K562 (cell line): ENCODE measurements around the gene STMN3. TPM values are rescaled to one million over a fixed set of nuclear protein-coding genes. Genes with fewer than 3 reads are reported as not detected.

Source experiments
- CBX8 ChIP-seq: fragments of 200-600 bp; sonication (generic); IDR thresholded peaks from 2 replicates; pipeline ENCODE4 v1.6.1; 2012; ENCODE audit warnings: borderline replicate concordance, mixed run types, low read depth, mild to moderate bottlenecking, moderate library complexity, mixed read lengths, low read length, control low read depth, inconsistent platforms; ENCODE audit not compliant: poor library complexity, severe bottlenecking; ENCODE audit errors: extremely low read depth
- CCAR2 ChIP-seq: fragments of 200-400 bp; formaldehyde crosslinking; IDR thresholded peaks from 2 replicates; pipeline ENCODE4 v1.6.1; 2017; ENCODE audit warnings: mild to moderate bottlenecking, low read depth, low read length
- CREB3 ChIP-seq: fragments of 450-650 bp; conservative IDR thresholded peaks from 2 replicates; pipeline ENCODE4 v1.6.1; 2016; ENCODE audit warnings: missing genetic modification characterization, low read depth, mild to moderate bottlenecking, missing compliant biosample characterization, moderate library complexity
- DPF2 ChIP-seq: fragments of 450-650 bp; IDR thresholded peaks from 2 replicates; pipeline ENCODE4 v1.6.1; 2016
- GTF2B ChIP-seq: IDR thresholded peaks from 2 replicates; pipeline ENCODE4 v1.6.1; 2011; ENCODE audit not compliant: insufficient read length; ENCODE audit errors: extremely low read depth
- HNRNPK ChIP-seq: fragments of 200-400 bp; formaldehyde crosslinking; IDR thresholded peaks from one replicate; pipeline ENCODE4 v1.6.1; 2018; ENCODE audit warnings: mild to moderate bottlenecking, low read depth, low read length; ENCODE audit not compliant: poor library complexity, severe bottlenecking
- KAT7 ChIP-seq: sonication (generic); formaldehyde crosslinking; IDR thresholded peaks from 2 replicates; pipeline ENCODE4 v1.8.0; 2022; ENCODE audit warnings: missing genetic modification reagents, mild to moderate bottlenecking, borderline replicate concordance
- MAFG ChIP-seq: fragments of 450-650 bp; conservative IDR thresholded peaks from 2 replicates; pipeline ENCODE4 v1.6.1; 2016; ENCODE audit warnings: missing genetic modification characterization, missing compliant biosample characterization
- NCOA2 ChIP-seq, 2 experiments: fragments of 450-650 bp; IDR thresholded peaks; 2 replicates each; pipeline ENCODE4 v1.6.1; 2018; ENCODE audit warnings: mild to moderate bottlenecking in 2 of 2, moderate library complexity in 1 of 2; ENCODE audit not compliant: partially characterized antibody in 2 of 2
- PCBP2 ChIP-seq: fragments of 200-400 bp; formaldehyde crosslinking; IDR thresholded peaks from 2 replicates; pipeline ENCODE4 v1.6.1; 2018; ENCODE audit warnings: low read length, low read depth, mild to moderate bottlenecking, moderate library complexity; ENCODE audit not compliant: poor library complexity, severe bottlenecking
- PTRF ChIP-seq: fragments of 450-650 bp; IDR thresholded peaks from 2 replicates; pipeline ENCODE4 v1.6.1; 2016; ENCODE audit warnings: mild to moderate bottlenecking, missing genetic modification characterization, missing compliant biosample characterization
- RBFOX2 ChIP-seq: fragments of 200-400 bp; formaldehyde crosslinking; IDR thresholded peaks from 2 replicates; pipeline ENCODE4 v1.6.1; 2017; ENCODE audit warnings: low read depth, mild to moderate bottlenecking, low read length, moderate library complexity
- RBM22 ChIP-seq: fragments of 200-400 bp; formaldehyde crosslinking; IDR thresholded peaks from 2 replicates; pipeline ENCODE4 v1.6.1; 2018; ENCODE audit warnings: low read length, low read depth; ENCODE audit not compliant: poor library complexity, severe bottlenecking
- RUNX1 ChIP-seq: sonication (generic); IDR thresholded peaks from 2 replicates; pipeline ENCODE4 v1.6.1; 2016; ENCODE audit warnings: antibody characterized with exemption, low read depth
- SIX5 ChIP-seq, 2 experiments: IDR thresholded peaks; 2 replicates each; pipeline ENCODE4 v1.6.1; 2011; ENCODE audit warnings: low read length in 2 of 2, borderline replicate concordance in 1 of 2, low read depth in 1 of 2, mild to moderate bottlenecking in 1 of 2, moderate library complexity in 1 of 2; ENCODE audit not compliant: insufficient read depth in 1 of 2
- SOX6 ChIP-seq: fragments of 450-650 bp; IDR thresholded peaks from 2 replicates; pipeline ENCODE4 v1.6.1; 2014; ENCODE audit warnings: mild to moderate bottlenecking
- SP2 ChIP-seq: IDR thresholded peaks from 2 replicates; pipeline ENCODE4 v1.6.1; 2011; ENCODE audit warnings: mild to moderate bottlenecking, low read depth, low read length, moderate library complexity; ENCODE audit not compliant: poor library complexity, severe bottlenecking; ENCODE audit errors: extremely low read depth
- TAF15 ChIP-seq: fragments of 200-400 bp; formaldehyde crosslinking; IDR thresholded peaks from 2 replicates; pipeline ENCODE4 v1.6.1; 2017; ENCODE audit warnings: mild to moderate bottlenecking, low read depth, low read length, moderate library complexity
- TCF15 ChIP-seq: fragments of 250-450 bp; sonication (Bioruptor Pico); IDR thresholded peaks from 2 replicates; pipeline ENCODE4 v1.8.0; 2022; ENCODE audit warnings: moderate library complexity, mild to moderate bottlenecking, inconsistent platforms
- TCF7 ChIP-seq: sonication (generic); IDR thresholded peaks from 2 replicates; pipeline ENCODE4 v1.6.1; 2016; ENCODE audit warnings: antibody characterized with exemption, borderline replicate concordance
- TFAP4 ChIP-seq: sonication (generic); formaldehyde crosslinking; IDR thresholded peaks from 2 replicates; pipeline ENCODE4 v1.8.0; 2022; ENCODE audit warnings: missing genetic modification reagents, mild to moderate bottlenecking, moderate library complexity, borderline replicate concordance
- ZC3H8 ChIP-seq: fragments of 450-650 bp; IDR thresholded peaks from 2 replicates; pipeline ENCODE4 v1.6.1; 2017
- ZNF23 ChIP-seq: fragments of 250-450 bp; sonication (Bioruptor Pico); IDR thresholded peaks from 2 replicates; pipeline ENCODE4 v1.4.0; 2020; ENCODE audit warnings: mild to moderate bottlenecking
- ZNF253 ChIP-seq: fragments of 250-450 bp; sonication (Bioruptor Pico); conservative IDR thresholded peaks from 2 replicates; pipeline ENCODE4 v1.6.1; 2021; ENCODE audit warnings: mild to moderate bottlenecking
- ZNF274 ChIP-seq: IDR thresholded peaks from 2 replicates; pipeline ENCODE4 v1.6.1; 2011; ENCODE audit warnings: low read depth, mild to moderate bottlenecking, low read length, moderate library complexity, borderline replicate concordance
- polyA plus RNA-seq, 8 experiments: library from polyadenylated mRNA; depleted of rRNA in 4 of 8; stranded (reverse) in 5 of 8; unstranded in 3 of 8; fragments of >200 nt; fragmentation: Nextera tagmentation in 2 of 8; fragmentation: Illumina TruSeq in 1 of 8; extraction: Ambion mirVana in 2 of 8; extraction: Trizol in 1 of 8; gene quantifications; 2 replicates each; pipeline versions ENCODE4 v1.2.1 to v1.2.3, GENCODE V29; 2011 to 2014; ENCODE audit warnings: inconsistent platforms in 1 of 8, missing spikeins in 1 of 8
- total RNA-seq, 7 experiments: library from RNA; depleted of rRNA in 6 of 7; stranded (reverse); fragments of >200 nt in 6 of 7; fragmentation: Illumina TruSeq in 2 of 7; extraction: Trizol in 2 of 7; gene quantifications; 2 replicates each; pipeline versions ENCODE4 v1.2.1 to v1.2.3, GENCODE V29; 2011 to 2021; ENCODE audit warnings: low replicate concordance in 1 of 7

Gene STMN3
- total and polyA plus RNA-seq, 9 of the 15 experiments (the other 6 are each of a cell fraction or from before 2014, with no cell fraction given): 0.70 to 65.6 (median 29.4) TPM

DNA sequence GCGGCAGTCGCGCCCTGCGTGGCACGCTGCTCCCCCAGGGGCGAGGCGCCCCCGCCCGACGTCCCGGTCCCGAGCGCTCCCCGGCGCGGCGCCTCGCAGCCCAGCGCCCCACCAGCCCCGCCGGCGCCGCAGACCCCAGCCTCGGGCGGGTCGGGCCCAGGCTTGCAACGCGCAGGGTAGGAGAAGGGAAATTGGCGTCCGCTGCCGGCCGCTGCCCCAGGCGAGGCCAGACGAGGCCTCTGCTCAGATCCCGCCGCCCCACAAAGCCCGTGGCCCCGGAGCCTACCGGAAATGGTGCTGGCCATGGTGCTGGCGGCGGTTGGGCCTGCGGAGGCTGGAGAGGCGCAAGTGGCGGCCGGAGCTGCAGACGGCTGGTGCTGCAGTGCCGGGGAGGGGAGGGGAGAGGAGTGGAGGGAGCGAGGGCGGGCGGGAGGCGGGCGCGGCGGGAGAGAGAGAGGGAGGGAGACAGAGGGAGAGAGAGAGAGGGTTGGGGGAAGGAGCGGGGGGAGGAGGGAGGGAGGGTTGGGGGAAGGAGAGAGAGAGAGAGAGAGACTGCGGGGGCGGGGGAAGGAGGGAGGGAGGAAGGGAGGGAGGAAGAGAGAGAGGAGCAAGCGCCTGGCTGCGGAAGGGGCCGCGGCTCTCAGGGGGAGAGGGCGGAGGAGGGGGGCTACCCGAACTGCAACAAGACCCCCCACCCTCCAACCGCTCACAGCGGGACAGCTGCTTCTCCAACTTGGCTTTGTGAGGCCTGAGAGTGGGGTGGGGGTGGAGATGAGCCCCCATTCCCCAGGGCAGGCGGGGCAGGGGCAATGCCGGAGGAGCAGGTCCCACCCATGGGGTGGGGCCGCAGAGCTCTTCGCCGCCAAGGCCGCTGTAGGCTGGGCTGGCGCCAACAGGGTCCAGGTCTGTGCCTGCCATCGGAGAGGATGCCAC, at the start of gene STMN3 (continued):
- no peak for TF ChIP-seq CREB3 (tag)
- peak; percentile 66 for TF ChIP-seq RBFOX2
- TF ChIP-seq KAT7: peak; percentile 90; the same call in 1 of the 2 replicates
- TF ChIP-seq SOX6: no peak
- TF ChIP-seq DPF2: peak; percentile 57; the same call in 1 of the 2 replicates
- no peak for TF ChIP-seq TAF15
- no peak for TF ChIP-seq SIX5 (IDR thresholded peaks at IDR 0.05; ENCODE audit: borderline replicate concordance in 1 of 2, insufficient read depth in 1 of 2, low read depth in 1 of 2, low read length in 2 of 2)
- TF ChIP-seq SP2: no peak
- no peak for TF ChIP-seq TCF7
- peak; percentile 56 for TF ChIP-seq HNRNPK
- TF ChIP-seq RBM22: peak; percentile 41
- no peak for TF ChIP-seq ZNF23 (CRISPR knock-in tag)
- TF ChIP-seq TCF15: no peak
- TF ChIP-seq TFAP4: peak; percentile 93
- TF ChIP-seq CBX8: no peak
- TF ChIP-seq GTF2B: no peak
- TF ChIP-seq ZNF274: no peak
- no peak for TF ChIP-seq ZNF253 (CRISPR knock-in tag)
- no peak for TF ChIP-seq PCBP2
- TF ChIP-seq RUNX1: no peak
- TF ChIP-seq CCAR2: no peak
- TF ChIP-seq ZC3H8: no peak
- no peak for TF ChIP-seq PTRF
- TF ChIP-seq MAFG (tag): no peak
- TF ChIP-seq NCOA2 (IDR thresholded peaks at IDR 0.05; ENCODE audit: partially characterized antibody in 2 of 2): no peak
